ENCODE results near the gene TMTC1.

The TMTC1 gene

DNA sequence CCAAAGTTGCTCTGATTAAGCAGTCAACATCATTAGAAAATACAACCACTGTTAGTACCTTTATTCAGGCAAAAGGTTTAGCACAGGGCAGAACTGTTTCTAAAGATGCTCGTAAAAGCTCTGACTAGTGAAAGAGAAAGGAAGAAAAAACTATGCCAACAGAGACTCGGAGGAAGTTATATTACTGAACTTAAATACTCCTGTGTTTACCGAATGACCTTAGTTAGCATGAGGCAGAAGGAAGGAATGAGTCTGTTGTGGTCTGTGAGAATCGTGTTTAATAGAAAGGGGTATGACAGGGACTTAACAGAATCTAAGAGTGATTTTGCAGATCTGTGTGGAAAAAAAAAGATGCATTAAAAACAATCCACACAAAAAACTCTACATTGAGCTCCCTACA lies 202.1 kb downstream of the TMTC1 start:
- TF ChIP-seq, protein P1, sequence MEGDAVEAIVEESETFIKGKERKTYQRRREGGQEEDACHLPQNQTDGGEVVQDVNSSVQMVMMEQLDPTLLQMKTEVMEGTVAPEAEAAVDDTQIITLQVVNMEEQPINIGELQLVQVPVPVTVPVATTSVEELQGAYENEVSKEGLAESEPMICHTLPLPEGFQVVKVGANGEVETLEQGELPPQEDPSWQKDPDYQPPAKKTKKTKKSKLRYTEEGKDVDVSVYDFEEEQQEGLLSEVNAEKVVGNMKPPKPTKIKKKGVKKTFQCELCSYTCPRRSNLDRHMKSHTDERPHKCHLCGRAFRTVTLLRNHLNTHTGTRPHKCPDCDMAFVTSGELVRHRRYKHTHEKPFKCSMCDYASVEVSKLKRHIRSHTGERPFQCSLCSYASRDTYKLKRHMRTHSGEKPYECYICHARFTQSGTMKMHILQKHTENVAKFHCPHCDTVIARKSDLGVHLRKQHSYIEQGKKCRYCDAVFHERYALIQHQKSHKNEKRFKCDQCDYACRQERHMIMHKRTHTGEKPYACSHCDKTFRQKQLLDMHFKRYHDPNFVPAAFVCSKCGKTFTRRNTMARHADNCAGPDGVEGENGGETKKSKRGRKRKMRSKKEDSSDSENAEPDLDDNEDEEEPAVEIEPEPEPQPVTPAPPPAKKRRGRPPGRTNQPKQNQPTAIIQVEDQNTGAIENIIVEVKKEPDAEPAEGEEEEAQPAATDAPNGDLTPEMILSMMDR (conservative IDR thresholded peaks at IDR 0.05; ENCODE audit: low read length), result no peak
- H3K4me3 ChIP-seq (ENCODE audit: low read length), result no peak overlapping the region

DNA sequence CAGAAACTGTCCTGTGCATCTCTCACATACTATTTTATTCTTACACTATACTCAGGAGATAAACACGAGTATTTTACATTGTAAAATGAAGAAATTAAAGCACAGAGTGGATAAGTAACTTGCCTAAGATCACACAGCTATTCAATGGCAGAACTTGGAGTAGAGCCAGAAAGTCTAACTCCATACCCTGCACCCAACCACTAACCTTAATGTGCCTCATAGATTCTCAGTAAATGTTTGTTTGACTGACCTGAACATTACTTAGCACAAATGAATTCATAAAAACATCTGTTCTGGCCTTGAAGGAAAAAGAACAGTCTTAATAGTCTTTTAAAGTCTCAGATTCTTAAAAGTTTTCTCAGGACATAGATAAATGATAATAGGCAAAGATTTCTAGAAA lies 202.8 kb downstream of the TMTC1 start:
- TF ChIP-seq, protein P1 (conservative IDR thresholded peaks at IDR 0.05; ENCODE audit: low read length), result no peak
- no peak overlapping the region for H3K4me3 ChIP-seq (ENCODE audit: low read length)
- no peak for DNase-seq (ENCODE audit: low read depth)

More for the DNA sequence above, 202.1 kb downstream of the TMTC1 start:
- DNase-seq (ENCODE audit: low read depth), result no peak

GRCh38 chr12:29578731-29579130 lies 205.0 kb downstream of the TMTC1 start:
- TF ChIP-seq, protein P1 (conservative IDR thresholded peaks at IDR 0.05; ENCODE audit: low read length), result no peak
- no peak for DNase-seq (ENCODE audit: low read depth)
- no peak overlapping the region for H3K4me3 ChIP-seq (ENCODE audit: low read length)

GRCh38 chr12:29578070-29578469 lies 205.7 kb downstream of the TMTC1 start:
- TF ChIP-seq, protein P1 (conservative IDR thresholded peaks at IDR 0.05; ENCODE audit: low read length), result no peak
- DNase-seq (ENCODE audit: low read depth), result no peak
- no peak overlapping the region for H3K4me3 ChIP-seq (ENCODE audit: low read length)

DNA sequence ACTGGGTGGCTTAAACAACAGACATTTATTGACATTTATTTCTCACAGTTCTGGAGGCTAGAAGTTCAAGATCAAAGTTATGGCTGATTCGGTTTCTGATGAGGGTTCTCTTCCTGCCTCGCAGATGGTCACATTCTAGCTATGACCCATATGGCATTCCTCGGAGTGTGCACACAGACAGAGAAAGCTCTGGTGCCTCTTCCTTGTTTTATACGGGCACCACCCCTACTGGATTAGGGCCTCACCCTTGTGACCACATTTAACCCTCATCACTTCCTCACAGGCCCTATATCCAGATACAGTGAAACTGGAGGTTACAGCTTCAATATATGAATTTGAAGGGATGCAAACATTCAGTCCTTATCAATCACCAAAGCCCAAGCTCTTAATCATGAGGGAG lies 209.2 kb downstream of the TMTC1 start:
- H3K4me3 ChIP-seq (ENCODE audit: low read length), result no peak overlapping the region
- TF ChIP-seq, protein P1 (conservative IDR thresholded peaks at IDR 0.05; ENCODE audit: low read length), result no peak
- no peak for DNase-seq (ENCODE audit: low read depth)

DNA sequence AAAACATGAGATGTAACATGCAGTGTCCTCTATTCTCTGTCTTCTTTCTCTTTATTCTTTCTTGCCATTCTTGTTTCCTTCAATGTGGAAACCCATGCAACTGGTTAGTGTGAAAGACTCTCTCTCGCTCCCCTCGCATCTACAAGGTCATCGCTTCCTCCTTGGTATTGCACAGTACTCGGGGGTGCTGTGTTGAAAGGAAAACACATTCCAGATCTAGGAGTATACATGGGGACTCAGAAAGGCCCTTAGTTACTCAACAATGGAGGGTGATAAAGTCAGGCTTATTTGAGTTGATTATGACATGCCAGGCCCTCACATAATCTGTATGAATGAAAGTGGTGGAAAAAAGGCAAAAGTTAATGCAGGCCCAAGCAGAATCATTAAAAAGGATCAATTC lies 210.8 kb downstream of the TMTC1 start:
- TF ChIP-seq, protein P1 (conservative IDR thresholded peaks at IDR 0.05; ENCODE audit: low read length), result no peak
- no peak overlapping the region for H3K4me3 ChIP-seq (ENCODE audit: low read length)
- DNase-seq (ENCODE audit: low read depth), result no peak

GRCh38 chr12:29572464-29572863 lies 211.3 kb downstream of the TMTC1 start:
- H3K4me3 ChIP-seq (ENCODE audit: low read length), result no peak overlapping the region
- DNase-seq (ENCODE audit: low read depth), result no peak
- TF ChIP-seq, protein P1 (conservative IDR thresholded peaks at IDR 0.05; ENCODE audit: low read length), result no peak

Data from AG10803 (cell line).